Hippocampal formation (tissue), 2 donors: Measurements from ENCODE around the gene CYLD.
A peak's percentile ranks its signal among the peaks of the same experiment; 100 is the strongest.

Experiments used
- DNase-seq, 2 donors: peaks; one replicate each; lab custom pipeline; 2025; lab: John Stamatoyannopoulos, UW

The CYLD gene

DNA sequence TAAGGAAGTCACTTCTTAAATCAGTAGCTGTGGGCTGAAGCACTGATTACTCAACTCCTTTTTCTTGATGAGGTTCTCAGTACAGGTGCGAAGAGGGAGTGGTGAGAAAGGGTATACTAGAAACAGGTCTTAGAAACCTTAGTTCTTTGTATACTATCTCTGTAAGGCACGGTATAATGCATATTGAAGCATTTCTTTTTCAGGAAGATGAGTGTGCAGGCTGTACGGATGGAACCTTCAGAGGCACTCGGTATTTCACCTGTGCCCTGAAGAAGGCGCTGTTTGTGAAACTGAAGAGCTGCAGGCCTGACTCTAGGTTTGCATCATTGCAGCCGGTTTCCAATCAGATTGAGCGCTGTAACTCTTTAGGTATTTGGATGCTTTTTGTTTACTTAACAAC is 39.2 kb downstream of the CYLD start:
- DNase-seq, result no peak

GRCh38 chr16:50781518-50781917 is 39.6 kb downstream of the CYLD start:
- DNase-seq, result no peak

DNA sequence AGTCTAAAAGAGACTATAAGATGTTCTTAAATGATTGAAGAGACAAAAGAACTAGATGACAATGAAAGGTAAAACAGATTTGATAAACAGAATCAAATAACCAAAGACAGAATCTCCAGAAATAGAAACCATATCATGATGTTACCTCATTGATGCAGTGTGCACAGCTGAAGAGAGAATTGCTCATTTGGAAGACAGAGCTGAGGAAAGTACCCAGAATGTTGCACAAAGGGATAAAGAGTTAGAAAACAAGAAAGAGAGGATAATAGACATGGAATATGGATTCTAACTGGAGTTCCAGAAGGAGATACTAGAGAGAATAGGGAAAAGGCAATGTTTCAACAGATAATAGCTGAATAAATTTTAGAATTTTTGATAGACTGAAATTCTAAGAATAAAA is 47.9 kb downstream of the CYLD start:
- DNase-seq, result no peak

GRCh38 chr16:50791522-50791921 is 49.6 kb downstream of the CYLD start:
- no peak for DNase-seq

DNA sequence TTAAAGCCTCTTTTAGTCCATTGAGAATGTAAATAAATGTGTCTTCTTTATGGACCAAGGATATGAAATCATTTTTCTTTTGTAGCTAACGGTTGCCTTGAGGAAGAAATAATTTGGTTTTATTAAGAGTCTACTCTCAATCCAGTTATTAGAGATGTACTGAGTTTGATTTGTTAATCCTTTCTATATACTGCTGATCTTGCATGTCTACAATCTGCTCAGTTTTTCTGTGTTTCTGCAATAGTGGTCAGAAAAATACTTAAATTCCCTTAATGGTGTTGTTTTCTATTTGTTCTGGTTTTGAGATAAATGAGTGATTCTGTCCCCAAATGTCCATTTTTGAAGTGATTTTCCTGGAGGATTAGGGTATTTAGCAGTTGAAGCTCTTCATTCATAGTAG is 54.9 kb downstream of the CYLD start:
- no peak for DNase-seq

DNA sequence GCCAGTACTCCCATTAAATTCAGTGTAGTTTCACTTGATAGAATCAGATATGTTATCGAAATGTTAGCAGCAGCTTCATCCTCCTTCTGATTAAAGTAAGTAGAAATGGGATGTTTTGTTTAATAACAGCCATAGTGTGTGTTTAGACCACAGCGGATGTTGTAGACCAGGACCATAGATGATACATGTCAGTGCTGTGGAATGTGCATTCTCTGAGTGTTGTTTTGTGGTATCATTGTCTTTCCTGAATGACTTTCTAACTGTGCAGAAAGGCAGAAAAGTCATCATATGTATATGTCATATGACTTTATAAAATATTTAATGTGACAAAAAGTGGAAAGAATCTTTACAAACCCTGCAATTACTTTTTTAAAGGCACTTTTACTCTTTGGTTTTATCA is 55.6 kb downstream of the CYLD start:
- no peak for DNase-seq

- DNase-seq, result no peak
Measured at GRCh38 chr16:50800074-50800473, 58.2 kb downstream of the CYLD start.

DNA sequence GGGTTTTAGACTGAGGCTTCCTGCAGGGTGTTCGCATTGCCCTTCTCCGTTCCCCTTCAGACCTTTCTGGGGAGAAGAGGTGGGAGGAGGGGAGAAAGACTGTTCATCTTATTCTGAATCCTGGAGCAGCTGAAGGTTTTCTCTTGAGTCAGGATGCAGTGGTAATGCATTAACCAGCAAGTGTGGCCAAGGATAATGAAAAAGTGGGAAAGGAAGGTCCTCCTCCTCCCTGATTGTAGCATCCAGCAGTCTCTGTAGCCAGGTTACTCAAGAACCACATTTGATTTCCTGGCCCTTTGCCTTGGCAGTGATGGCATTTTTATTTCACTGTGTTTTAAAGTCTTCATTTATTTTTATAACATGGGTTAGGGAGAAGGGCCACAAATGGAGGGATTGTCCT is 59.1 kb downstream of the CYLD start:
- no peak for DNase-seq

DNA sequence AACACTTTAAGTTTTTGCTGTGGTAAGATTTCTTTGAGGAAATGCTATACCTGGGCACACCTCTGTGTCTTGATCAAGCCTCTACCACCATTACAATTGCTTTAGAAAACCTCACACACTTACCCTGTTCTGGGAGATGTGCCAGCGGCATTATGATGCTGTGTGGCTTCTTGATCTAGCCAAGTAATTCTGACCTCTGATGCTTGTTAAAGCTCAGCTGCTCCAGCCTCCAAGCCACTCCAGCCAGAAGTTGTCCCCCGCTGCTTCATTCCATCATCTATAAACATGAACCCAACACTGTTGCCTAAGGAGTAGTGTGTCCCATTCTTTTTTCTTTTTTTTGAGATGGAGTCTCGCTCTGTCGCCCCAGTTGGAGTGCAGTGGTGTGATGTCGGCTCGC is 60.1 kb downstream of the CYLD start:
- no peak for DNase-seq

GRCh38 chr16:50802961-50803360 is 61.1 kb downstream of the CYLD start:
- no peak for DNase-seq

DNA sequence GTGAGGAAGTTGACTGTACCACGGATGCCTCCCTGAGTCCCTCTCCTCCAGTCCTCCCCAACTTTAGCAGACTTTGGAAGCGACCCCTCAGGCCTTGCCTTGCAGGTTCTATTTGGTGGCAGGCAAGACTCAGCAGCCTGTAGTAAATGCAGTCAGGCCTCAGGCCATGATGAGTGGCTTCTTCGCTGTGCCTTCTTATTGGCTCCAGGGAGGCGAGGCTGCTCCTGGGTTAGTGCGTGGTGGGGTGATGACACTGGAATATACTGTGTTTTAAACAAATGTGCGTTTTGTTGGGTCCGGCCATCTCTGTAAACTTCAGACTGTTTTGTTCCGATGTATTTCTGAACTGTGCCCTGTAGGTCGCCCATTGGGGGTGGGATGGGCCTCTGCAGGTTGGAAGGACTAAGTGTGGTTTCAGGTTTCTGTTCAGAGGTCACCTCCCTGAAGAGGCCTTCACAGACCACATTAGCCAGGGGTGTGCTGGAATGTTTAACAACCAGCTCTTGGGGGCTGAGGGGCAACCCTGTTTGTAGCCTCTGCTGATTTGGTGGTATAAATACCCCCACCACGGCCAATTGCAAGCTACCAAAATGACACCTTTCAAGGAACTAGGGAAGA is 62.5 kb downstream of the CYLD start:
- no peak for DNase-seq

- peak; percentile 93 to 98 for DNase-seq
Measured at GRCh38 chr16:50806099-50807062, 64.5 kb downstream of the CYLD start.

GRCh38 chr16:50808929-50809538 is 67.1 kb downstream of the CYLD start:
- DNase-seq, result no peak

DNA sequence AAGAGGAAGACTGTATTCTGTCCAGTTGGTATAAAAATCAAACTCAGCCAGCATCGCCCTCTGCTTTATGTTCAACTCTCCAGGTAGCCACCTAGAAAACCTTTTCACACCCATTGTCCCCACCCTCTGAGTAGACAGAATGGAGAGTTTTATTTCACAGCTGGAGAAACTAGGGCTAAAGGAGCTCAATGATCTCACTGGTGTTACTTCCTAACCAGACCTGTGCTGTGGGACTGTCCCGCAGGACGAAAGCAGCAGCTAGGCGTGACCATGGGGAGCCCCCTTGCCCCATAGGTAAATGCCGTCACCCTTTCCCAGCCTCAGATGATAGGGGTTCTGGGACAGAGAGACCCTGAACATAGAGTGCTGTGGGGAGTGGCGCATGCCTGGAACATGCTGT is 67.7 kb downstream of the CYLD start:
- no peak for DNase-seq

DNA sequence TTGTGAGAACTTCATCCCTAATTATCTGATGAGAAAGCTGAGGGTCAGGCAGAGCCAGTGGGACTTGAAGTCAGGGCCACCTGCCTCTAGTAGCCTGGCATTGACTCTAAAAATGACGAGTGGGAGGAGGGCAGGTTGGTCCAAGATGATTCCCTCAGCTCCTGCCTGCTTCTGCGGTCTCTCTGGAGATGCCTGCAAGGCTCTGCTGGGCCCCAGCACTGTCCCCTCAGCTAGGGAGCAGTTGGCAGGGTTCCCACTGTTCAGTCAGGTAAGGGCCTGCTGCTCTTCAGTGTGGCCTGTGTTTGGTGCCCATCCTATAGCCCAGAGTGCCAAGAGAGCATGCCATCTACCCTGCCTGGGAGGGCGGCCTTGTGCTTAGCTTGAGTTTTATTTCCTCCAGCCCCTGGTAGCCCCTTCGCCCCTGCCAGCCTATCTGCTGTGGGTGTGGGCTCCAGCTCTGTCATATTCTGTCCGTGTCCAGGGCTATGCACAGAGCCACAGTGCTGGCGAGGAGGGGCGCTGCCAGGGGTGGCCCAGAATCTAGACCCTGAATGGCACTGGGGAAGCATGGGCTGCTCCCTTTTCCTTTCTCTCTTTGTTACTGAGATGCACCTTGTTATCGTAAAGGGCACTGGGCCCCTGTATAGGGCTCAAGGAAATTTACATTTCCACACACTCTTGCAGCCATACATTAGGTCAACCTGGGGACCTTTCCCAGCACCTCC is 68.5 kb downstream of the CYLD start:
- DNase-seq, result no peak

- DNase-seq, result no peak
Measured at GRCh38 chr16:50812046-50812445, 70.2 kb downstream of the CYLD start.

DNA sequence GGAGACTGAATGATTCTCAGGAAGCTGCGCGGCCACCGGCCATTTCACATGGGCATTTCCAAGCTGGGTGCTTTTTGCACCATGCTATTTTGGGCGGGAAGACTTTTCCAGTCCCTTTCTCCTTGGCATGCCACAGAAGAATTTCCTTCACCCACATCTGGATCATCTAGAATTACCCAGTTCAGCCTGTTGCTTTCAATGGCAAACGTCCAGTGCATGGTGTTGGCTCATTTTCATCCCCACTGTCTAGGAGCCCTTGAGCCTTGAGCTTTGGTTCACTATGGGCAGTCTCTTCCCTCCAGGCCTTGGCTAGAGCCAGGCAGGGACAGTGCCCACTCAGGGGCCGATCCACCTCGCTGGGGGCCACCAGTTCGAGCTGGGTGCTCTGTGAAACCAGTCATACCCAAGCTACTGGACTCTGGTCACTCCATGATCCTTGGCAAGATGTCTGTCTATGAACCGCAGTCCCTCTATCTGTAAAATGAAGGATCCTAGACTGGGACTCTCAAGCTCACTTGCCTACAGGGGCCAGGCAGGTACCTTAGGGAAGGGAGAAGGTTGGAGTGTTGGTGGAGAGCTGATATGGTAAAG is 71.1 kb downstream of the CYLD start:
- DNase-seq, result no peak

GRCh38 chr16:50814052-50814451 is 72.2 kb downstream of the CYLD start:
- DNase-seq, result no peak

DNA sequence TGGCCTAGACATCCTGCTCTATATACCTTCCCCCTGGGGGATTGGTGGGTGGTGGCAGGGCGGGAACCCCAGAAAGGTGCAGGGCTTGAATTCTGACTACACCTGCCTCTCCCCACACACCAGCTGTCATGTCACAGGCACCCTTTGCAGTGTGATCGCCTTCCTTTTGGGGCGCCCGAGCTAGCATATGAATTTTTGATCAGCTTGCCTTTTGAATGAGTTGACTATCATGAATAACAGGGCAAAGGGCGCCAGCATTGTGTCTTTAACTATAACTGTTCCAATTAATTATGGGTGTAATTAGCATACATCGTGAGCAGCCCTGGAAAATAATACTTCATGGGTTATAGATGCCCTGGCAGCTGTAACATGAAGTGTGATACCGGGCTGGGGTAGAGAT is 72.7 kb downstream of the CYLD start:
- no peak for DNase-seq

- DNase-seq, result no peak
Measured at GRCh38 chr16:50815382-50815781, 73.5 kb downstream of the CYLD start.

- no peak for DNase-seq
Measured at GRCh38 chr16:50816901-50817555, 75.1 kb downstream of the CYLD start.
